Muscle of arm (tissue), 14 donors: Measurements from ENCODE around the gene GIT1. TPM values are rescaled to one million over a fixed set of nuclear protein-coding genes. Genes with fewer than 3 reads are reported as not detected.
A peak's percentile ranks its signal among the peaks of the same experiment; 100 is the strongest.

ENCODE experiments used
- DNase-seq: peaks from one replicate; pipeline ENCODE4 v3.0.0-alpha.2; 2013
- long read RNA-seq, 11 donors: transcript quantifications; one replicate each; lab custom pipeline, GENCODE V29; 2026
- polyA plus RNA-seq, 12 donors: library from polyadenylated mRNA; unstranded; fragments of 120-200 nt; gene quantifications; one replicate each; pipeline ENCODE4 v1.2.1, GENCODE V29; 2013; ENCODE audit not compliant: insufficient read length in 12 of 12

GIT1 gene, protein sequence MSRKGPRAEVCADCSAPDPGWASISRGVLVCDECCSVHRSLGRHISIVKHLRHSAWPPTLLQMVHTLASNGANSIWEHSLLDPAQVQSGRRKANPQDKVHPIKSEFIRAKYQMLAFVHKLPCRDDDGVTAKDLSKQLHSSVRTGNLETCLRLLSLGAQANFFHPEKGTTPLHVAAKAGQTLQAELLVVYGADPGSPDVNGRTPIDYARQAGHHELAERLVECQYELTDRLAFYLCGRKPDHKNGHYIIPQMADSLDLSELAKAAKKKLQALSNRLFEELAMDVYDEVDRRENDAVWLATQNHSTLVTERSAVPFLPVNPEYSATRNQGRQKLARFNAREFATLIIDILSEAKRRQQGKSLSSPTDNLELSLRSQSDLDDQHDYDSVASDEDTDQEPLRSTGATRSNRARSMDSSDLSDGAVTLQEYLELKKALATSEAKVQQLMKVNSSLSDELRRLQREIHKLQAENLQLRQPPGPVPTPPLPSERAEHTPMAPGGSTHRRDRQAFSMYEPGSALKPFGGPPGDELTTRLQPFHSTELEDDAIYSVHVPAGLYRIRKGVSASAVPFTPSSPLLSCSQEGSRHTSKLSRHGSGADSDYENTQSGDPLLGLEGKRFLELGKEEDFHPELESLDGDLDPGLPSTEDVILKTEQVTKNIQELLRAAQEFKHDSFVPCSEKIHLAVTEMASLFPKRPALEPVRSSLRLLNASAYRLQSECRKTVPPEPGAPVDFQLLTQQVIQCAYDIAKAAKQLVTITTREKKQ
- polyA plus RNA-seq: 10 to 100 TPM in 11 of 12 donors, not detected in 1; 22.5 to 56.8 (median 27.8) TPM
- long read RNA-seq, donor 1, partial matches to known transcripts: 0 of 2 reads
- long read RNA-seq, donor 1, other reads (novel, unspliced or antisense): 0 of 2 reads
- long read RNA-seq, donor 2, partial matches to known transcripts: 0 of 5 reads
- long read RNA-seq, donor 2, other reads (novel, unspliced or antisense): 0 of 5 reads
- long read RNA-seq, donor 3, partial matches to known transcripts: 0 of 2 reads
- long read RNA-seq, donor 3, other reads (novel, unspliced or antisense): 0 of 2 reads
- long read RNA-seq, donor 4, partial matches to known transcripts: 0 of 3 reads
- long read RNA-seq, donor 4, other reads (novel, unspliced or antisense): 0 of 3 reads
- long read RNA-seq, donor 5, transcript GIT1-201 (20 exons, 3,768 nt): major isoform, 6 of 6 reads
- long read RNA-seq, donor 5, partial matches to known transcripts: 0 of 6 reads
- long read RNA-seq, donor 5, other reads (novel, unspliced or antisense): 0 of 6 reads
- long read RNA-seq, donor 6, partial matches to known transcripts: 0 of 2 reads
- long read RNA-seq, donor 6, other reads (novel, unspliced or antisense): 0 of 2 reads
- long read RNA-seq, donor 7, partial matches to known transcripts: 0 of 1 reads
- long read RNA-seq, donor 7, other reads (novel, unspliced or antisense): 0 of 1 reads
- long read RNA-seq, donor 8, transcript GIT1-201 (20 exons, 3,768 nt): major isoform, 6 of 12 reads
- long read RNA-seq, donor 8, partial matches to known transcripts: 6 of 12 reads
- long read RNA-seq, donor 8, other reads (novel, unspliced or antisense): 0 of 12 reads
- long read RNA-seq, donor 9, partial matches to known transcripts: 0 of 3 reads
- long read RNA-seq, donor 9, other reads (novel, unspliced or antisense): 0 of 3 reads
- long read RNA-seq, donor 10, partial matches to known transcripts: 0 of 3 reads
- long read RNA-seq, donor 10, other reads (novel, unspliced or antisense): 0 of 3 reads
- long read RNA-seq, donor 11, transcript GIT1-201 (20 exons, 3,768 nt): major isoform, 7 of 7 reads
- long read RNA-seq, donor 11, partial matches to known transcripts: 0 of 7 reads
- long read RNA-seq, donor 11, other reads (novel, unspliced or antisense): 0 of 7 reads

DNA sequence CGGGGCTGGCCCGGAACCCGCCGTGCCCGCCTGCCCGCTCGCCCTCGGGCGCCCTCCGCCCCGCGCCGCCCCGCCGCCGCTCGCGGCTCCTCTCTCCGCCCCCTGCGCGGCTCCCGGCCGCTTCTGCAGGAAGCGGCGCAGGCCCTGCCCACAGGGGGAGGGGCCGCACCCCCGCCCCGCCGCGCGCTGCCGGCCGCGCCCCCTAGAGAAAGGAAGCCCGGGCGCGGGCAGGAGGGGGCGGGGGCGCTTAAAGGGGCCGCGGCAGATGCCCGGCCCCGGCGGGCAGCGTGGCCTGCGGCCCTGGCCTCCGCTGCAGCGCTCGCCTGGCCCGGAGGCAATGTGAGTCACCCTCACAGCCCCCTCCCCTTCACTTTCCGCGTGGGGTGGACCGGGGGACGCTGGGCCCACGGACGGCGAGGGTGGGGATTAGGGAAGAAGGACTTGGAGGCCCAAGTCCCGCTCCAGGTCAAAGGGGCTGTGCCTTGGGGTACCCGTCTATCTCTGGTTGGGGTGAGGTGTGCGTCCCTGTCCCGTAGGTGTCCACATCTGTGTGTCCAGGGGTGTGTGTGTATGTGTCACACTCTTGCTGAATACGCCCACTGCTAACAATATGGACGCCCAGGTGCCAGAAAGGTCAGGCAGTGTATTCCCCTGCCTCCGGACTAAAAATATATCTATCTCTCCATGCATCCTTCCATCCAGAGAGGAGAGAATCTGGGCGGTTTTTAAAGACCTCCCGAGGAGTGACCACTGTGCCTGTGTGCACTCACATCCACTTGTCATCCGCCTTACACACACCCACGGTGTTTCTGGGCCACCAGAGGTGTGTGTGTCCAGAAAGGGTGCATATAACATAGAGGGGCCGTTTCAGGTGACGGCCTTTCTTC is at the start of gene GIT1:
Gene GIT1, minus strand, starts transcription at position 125 of the 887 bp plus-strand sequence. CDS start 270 bp downstream, outside the sequence.
- DNase-seq: peak; percentile 70

DNA sequence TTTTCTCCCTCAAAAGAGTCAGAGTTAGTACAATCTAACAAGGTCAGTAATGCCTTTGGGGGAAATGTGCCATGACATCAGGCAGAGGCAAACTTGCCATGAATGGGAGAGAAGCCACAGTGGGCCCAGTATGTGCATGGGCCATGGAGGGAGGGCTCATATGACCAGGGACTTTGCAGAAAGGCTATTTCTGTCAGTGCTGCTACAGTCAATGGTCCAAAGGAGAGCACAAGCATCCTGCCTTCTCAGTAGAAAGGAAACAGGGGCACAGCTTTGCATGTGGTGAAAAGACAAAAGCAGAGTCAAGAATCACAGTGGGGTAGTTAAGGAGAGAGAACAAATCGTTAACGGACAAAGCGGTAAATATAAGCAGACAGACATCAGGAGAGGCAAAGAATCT is 44.4 kb upstream of the GIT1 start:
- no peak for DNase-seq

DNA sequence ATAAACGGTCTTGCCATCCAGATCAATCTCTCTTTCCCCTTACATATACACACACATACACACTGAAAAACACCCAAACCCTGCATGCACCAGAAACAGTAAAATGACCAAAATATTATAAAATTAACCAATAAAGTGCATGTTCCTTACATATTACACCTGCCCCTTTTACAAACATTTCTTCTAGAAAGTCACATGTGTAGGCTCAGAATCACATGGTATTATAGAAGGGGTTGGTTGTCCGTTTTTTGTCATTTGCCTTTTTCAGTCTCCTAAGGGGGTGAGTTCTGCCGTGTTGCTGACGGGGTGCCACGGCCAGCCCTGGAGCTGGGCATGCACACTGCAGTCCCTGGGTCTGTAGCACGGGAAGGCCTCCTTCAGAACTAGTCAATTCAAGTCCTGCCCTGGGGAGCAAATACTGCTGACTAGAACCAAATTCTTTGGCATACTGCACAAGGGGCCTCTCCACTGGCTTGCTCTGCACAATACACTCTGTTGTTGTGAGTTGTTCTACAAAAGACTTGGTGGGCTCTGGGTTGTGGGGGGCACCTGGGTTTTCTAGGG is 41.3 kb upstream of the GIT1 start:
- DNase-seq: no peak

DNA sequence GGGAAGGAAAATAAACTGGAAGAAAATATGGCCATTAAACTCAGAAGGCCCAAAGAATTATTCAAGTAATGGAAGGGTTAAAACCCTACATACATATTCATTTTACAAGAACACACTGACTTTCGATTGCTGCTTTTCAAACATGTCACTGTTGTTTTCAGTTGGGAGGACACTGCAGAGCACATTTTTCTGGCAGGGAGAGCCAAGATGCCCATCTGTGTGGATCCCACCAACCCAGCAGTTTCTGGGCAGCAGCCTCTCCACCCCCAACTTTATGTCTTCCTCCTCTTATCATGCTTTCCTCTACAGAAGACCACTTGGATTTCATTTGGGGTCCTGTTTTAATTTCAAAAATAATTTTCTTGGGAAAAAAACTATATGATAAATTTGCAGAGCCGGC is 40.4 kb upstream of the GIT1 start:
- no peak for DNase-seq

DNA sequence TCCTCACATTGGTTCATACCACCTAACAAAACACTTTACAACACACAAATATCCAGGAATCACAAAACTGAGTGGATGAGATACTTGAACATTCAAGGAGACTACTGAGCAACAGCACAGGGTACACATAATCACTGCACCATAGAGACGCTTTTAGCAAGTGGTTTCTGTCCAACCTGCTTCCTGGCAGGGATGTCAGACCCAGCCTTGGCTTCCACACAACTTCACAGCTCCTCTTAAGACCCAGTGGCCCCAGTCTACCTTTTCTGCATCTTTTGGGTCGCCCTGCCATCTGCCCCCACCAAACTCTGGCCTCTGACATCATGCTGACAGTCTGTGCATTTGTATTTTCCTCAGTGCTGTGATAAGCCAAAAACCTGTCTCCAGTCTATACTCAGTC is 39.2 kb upstream of the GIT1 start:
- no peak for DNase-seq

DNA sequence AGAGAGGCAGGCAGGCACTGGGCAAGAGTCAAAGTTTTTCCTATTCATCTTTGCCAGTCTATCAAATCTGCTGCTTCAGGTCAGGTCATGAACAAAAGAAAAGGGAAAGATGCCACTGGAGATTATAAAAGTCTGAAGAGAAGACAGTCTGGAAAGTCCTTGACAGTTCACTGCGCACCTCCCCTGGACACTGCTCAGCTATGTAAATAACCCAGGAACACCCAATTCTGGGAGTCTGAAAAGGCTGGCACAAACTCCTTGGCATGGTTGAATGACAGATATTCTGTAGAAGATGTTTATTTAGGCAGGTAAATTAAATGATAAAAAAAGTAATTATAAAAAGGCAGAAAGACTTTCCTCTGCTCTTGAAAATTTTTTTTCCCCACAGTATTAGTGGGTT is 38.5 kb upstream of the GIT1 start:
- DNase-seq: no peak

DNA sequence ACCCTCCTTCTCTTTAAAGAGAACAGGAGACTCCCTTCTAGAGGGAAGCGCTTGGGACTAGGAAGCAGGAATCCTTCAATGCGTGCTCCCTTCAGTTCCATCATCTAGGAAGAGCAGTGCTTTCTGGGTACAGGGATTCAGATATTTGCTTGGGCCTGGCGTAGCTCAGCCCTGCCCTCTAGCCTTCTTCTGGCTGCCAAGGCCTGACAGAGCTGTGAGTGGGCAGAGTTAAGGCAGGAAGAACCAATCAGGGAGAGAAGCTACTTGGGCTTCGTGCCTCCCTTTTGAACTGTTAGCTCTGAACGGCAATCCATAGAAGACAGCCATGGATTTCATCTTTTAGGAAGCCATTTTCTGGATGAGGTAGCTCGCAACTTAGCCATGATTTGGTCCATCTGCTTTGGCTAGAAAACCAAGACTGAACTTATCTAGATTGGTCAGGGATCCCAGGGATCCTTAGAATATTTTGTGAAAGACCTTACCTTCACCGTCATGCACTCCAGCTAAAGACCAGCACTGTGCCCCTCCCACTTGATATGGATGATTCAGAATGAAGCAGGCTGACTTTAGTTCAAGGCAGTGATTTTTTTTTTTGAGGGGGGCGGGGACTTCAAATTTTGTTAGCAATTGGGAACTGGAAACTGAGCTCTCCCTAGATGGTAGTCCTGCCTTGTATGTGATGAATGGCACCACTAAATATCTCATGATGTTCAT is 35.7 kb upstream of the GIT1 start:
- DNase-seq: no peak

DNA sequence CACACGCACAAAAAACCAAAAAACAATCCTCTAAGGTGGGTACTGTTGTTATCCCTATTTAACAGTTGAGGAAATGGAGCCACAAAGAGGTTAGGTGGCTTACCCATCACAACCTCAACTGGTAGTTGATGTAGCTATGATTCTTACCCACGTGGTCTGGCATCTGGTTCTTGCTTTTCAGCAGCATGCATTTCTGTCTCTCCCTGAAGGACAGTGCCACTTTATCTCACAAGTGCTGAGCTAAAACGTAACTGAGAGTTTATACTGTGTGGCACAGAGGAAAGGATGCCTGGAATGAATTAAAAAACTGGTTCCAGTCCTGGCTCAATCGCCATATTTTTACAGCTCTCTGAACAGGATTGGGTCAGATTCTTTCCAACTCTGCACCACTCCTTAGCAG is 35.1 kb upstream of the GIT1 start:
- no peak for DNase-seq

DNA sequence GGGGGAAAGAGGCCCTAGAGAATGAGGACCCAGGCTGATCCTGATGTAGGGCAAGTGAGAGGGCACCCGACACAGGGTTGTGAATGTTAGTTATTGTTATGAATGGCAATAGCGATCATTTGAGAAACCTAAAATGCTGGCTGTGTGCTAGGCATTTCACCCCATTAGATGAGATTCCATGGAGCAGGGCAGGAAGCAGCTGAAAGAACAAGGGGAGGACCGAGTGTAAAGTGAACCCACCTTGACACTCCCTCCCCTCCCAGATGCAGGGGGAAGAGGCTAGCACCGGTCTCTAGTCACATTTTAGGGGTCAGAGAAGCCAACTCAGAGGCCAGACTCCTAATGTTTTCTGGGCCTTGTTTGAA is 33.8 kb upstream of the GIT1 start:
- no peak for DNase-seq

DNA sequence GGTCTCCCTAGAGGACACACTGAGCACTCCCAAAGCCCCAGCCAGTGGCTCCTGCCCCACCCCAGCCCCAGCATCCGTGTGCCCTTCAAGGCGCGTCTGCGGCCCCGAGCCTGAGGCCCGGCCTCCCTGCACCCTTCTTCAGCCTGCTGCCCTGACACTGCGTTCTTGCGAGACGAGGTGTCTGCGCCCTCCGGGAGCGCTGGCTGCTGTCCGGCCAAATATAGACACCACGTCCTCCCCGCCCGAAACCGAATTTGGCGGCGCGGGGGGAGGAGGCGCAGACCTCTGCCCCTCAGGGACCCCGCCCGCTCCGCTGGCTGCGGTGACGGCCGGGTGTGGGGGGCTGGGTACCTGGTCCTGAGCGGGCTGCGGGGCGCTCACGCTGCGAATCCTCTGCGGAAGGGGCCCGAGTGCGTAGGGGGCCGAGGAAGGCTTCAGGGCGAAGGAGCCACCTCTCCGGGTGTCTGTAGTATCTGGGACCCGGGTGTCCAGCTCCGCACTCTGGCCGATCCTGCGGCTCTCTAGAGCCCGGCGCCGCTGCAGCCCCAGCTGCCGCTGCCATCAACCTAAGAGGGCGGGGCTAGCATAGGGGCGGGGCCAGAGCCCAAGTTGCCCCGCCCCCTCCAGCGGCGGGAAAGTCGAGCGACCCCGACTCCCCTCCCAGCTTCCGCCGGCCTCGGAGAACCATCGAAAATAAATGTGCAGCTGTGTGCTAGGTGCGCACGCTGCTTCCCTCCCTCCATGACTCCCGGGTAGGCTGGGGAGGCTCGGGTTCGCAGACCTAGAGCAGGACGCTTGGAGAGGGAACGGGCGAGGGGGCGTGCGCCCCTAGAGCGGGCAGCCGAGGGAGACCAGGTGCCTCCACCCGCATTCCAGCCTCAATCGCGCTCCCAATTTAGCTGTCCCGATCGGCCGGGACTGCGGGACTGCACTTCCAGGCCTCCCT is 33.2 kb upstream of the GIT1 start, which contains the start of gene CORO6:
Gene CORO6, minus strand, starts transcription at position 576 of the 946 bp plus-strand sequence. CDS start 1,491 bp downstream, outside the sequence.
- peak; percentile 51 for DNase-seq

DNA sequence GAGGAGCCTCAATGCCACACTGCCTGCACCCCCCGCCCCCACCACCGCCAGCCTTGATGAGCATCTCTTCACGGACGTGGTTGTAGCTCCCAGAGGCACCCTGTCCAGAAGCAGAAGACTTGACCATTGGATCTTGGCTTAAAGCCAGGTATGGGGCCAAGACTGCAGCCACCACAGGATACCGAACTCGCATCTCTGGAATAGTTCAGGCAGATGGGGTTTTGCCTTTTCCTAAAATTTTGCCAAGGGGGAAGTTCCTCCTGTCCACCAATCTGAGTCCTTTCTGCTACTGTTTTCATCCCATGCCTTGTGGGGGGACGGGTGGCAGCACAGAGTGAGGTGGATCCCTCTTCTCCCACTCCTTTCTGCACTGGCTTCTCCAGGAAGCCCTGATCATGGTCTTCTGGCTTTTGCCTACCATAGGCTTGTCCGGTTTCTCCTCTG is 32.3 kb upstream of the GIT1 start:
- no peak for DNase-seq

DNA sequence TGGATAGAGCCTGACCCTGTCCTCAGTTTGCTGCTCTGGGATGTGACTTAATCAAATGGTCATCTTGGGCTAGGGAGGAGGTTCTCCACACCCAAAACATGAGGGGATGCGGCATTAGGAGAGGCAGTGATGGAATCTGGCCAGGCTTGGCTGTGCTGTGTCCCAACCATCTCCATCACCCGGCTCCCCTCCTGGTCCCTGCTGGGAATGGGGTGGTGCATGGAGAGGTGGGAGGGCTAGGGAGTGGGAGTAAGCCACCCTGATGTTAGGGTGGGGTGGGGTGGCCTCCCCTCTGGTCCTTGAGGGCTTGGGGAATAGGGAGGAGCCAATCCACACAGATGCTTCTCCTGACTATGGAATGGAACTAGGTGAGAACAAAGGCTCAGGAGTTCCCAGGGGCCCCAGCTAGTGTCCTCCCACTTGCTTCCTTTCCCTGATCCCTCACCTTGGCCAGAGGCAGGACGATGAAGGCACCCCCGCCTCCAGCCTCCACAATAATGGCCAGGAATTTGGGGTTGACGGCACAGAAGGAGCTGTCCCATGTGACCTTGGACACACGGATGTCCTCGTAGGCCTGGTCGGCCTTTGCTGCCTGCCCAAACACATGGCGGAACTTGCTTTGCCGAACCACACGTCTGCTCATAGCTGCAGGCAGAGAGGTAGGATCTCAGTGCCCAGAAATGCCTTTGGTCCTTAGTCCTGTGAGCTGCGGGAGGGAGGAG is 31.5 kb upstream of the GIT1 start:
- DNase-seq: no peak

DNA sequence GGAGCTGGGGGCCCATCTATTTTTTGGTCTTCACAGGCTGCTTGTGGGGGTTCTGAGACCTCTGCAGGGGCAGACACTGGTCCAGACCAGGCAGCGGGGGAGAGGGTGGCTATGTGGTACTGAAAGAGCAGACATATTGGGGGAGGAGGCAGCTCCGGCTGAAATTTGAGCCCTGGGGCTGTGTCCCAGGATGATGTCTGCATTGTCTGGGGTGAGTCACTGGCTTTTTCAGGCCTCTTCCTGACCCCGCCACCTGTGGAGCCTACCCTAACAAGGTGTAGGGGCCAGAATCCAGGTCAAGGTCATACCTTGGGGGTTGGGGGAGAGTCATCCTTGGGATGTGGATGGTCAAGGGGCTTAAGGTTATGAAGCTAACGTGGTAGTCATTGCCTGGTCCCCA is 30.8 kb upstream of the GIT1 start:
- no peak for DNase-seq

DNA sequence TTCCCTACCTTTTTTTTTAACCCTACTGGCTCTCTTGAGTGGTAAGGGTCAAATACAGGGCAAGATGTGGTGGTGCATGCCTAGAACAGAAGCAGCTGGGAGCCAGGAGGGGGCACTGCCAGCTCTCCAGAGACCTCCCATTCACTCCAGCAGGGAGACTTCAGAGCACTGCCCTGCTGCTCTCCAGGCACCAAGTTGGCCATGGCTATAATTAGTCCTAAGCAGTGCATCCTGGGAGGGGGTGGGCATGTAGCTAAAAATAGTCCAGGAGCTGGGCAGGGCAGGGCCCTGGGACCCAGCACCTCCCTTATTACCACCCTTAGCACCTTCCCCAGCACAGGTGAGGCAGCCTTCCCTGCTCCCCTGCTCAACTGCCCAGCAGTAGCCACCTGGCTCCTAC is 29.8 kb upstream of the GIT1 start:
- DNase-seq: no peak

DNA sequence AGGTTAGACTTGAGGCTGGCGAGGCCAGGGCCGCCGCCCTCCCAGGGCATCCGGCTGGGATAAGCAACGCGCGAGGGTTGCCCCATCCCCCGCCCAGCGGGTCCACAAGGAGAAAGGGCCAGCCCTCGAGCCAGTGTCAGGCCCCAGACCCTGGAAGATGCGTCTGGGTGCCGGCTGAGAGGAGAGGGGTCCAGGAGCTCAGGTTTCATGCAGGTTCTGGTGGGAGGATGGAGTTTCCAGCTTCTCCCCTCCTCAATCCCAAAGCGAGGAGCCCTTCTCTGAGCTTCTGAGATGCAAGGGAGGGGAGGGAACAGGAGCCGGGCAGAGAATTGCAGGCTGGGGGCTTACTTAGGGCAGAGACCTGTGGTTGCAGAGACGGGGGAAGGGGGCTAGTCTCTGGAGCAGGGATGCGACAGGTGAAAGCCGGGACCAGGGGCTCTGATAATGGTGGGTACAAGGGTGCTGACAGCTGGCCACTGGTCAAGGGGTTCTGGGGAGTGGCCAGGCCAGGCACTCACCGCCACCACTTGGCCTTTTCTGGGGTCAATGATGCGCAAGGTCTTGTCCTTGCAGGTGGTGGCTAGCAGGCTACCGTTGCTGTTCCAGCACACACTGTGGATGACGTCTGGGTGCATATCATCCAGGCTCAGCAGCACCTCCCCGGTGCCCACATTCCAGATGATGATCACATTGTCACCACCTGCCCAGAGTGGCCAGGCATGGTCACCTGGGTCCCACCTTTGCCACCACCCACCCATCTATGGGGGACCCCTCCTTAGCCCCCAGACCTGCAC is 29.0 kb upstream of the GIT1 start:
- no peak for DNase-seq
